Subcutaneous adipose tissue (tissue), 4 donors: ENCODE data around the gene GRIN3B. TPM values are rescaled to one million over a fixed set of nuclear protein-coding genes. Genes with fewer than 3 reads are reported as not detected.

ENCODE experiments used
- total RNA-seq, 4 donors: library from RNA; depleted of rRNA; stranded (reverse); fragments of >200 nt; gene quantifications; one replicate each; pipeline ENCODE4 v1.1.0, GENCODE V29; 2016
- TF ChIP-seq, protein P1 (sequence below): fragments of 450-650 bp; IDR thresholded peaks from one replicate; pipeline ENCODE4 v1.5.1; 2016; ENCODE audit warnings: low read depth, mild to moderate bottlenecking, control low read depth, antibody characterized with exemption, moderate library complexity

GRIN3B gene
- total RNA-seq, 4 donors from 2014 or later: not detected

GRCh38 chr19:989381-990081 lies 10.7 kb upstream of the GRIN3B start:
- TF ChIP-seq, protein P1, sequence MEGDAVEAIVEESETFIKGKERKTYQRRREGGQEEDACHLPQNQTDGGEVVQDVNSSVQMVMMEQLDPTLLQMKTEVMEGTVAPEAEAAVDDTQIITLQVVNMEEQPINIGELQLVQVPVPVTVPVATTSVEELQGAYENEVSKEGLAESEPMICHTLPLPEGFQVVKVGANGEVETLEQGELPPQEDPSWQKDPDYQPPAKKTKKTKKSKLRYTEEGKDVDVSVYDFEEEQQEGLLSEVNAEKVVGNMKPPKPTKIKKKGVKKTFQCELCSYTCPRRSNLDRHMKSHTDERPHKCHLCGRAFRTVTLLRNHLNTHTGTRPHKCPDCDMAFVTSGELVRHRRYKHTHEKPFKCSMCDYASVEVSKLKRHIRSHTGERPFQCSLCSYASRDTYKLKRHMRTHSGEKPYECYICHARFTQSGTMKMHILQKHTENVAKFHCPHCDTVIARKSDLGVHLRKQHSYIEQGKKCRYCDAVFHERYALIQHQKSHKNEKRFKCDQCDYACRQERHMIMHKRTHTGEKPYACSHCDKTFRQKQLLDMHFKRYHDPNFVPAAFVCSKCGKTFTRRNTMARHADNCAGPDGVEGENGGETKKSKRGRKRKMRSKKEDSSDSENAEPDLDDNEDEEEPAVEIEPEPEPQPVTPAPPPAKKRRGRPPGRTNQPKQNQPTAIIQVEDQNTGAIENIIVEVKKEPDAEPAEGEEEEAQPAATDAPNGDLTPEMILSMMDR: no peak

- TF ChIP-seq, protein P1: no peak
Observed at GRCh38 chr19:990119-990571, 10.1 kb upstream of the GRIN3B start.

GRCh38 chr19:990746-991145 lies 9.5 kb upstream of the GRIN3B start:
- TF ChIP-seq, protein P1: no peak

DNA sequence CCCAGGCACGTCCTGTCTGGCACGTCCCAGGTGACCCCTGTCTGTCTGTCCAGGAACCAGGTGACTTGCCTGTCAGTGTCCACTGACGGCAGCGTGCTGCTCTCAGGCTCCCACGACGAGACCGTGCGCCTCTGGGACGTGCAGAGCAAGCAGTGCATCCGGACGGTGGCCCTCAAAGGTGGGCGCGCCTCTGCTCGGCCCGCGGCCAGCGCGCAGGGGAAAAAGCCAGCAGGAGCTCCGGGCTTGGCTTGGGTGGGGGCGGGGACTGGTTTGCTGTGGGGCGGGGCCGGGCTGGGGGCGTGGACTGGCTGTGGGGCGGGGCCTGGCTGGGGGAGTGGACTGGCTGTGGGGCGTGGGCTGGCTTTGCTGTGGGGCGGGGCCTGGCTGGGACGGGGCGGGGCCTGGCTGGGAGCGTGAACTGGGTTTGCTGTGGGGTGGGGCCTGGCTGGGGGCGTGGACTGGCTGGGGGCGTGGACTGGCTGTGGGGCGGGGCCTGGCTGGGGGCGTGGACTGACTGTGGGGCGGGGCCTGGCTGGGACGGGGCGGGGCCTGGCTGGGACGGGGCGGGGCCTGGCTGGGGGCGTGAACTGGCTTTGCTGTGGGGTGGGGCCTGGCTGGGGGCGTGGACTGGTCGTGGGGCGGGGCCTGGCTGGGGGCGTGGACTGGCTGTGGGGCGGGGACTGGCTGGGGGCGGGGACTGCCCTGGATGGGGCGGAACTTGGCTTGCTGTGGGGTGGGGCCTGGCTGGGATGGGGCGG lies 8.9 kb upstream of the GRIN3B start:
- TF ChIP-seq, protein P1: no peak

GRCh38 chr19:991932-992669 lies 8.1 kb upstream of the GRIN3B start:
- TF ChIP-seq, protein P1: no peak

DNA sequence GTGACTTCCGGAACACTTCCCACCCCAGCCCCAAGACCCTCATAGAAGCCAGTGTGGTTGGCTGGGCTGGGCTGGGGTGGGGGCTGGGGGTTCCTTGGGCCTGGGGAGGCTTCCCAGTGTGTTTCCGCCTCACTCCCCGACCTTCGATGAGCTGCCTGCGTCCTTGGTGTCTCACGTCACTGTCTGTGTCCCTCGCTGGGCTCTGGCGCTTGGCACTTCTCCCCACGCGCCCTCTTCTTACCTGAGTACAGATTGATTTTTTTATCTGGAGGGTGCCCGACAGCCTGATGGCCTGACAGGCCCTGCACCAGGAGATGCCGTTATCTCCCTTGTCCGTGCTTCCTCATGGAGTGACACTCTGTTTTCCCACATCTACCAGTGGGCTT lies 7.6 kb upstream of the GRIN3B start:
- TF ChIP-seq, protein P1: no peak

DNA sequence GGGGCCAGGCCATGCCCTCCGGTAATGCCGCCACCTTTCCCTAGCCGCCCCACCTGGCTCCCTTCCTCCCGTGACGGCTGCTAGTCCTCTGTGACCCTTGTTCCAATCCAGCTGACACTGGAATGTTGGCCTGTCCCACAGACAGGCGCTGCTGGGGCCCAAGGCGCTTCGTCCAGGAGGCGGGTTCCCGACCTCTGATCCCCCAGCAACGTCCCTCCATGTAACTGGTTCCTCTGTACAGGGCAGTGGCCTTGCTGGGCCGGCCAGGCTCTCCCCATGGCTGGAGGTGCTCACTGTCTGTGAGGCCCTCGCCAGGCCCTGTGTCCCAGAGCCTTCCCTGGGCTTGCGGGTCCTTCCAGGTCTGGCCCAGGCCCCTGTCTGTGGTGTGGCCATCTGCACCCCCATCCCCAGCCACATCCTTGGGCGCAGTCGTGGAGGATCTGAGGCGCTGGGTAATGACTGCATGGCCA lies 6.8 kb upstream of the GRIN3B start:
- TF ChIP-seq, protein P1: no peak
